Stimulated activated CD8-positive, alpha-beta memory T cell treated with anti-CD3 and anti-CD28 coated beads, Interleukin-12 subunit alpha, Interleukin-12 subunit beta, amount 100 ng/mL, for 1 hour (primary cell): ENCODE data around the gene TNS3.

ENCODE experiments used
- DNase-seq: peaks from one replicate; pipeline ENCODE4 v3.0.0-alpha.2; 2020; ENCODE audit warnings: low read depth

Gene TNS3

DNA sequence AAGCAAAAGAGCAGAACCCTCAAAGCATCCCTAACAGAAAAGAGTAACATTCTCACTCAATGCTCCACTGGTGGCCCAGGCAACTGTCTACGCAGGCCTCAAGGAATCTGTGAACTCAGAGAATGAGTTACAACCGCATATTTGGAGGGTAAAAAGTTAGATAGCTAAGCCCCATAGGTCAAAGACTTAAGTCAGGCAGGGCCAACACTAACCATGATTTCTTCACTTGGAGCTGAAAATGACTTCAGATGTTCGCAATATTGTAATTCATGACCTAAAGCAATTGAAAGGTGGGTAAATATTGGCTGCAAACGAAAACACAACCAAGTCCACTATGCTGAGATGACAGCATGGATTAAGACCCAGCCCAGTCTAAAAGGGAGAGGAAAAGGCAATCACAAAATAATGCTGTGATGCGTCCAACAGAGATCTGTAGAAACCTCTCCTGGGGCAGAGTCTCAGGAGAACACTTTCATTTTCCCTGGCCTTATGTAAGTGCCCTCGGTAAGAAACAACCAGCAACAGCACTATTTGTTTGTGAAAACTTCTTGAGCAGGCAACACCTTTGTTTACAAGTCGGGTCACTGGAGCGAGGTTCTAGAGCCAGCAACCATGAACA, 176.5 kb downstream of the TNS3 start:
- DNase-seq = no peak

DNA sequence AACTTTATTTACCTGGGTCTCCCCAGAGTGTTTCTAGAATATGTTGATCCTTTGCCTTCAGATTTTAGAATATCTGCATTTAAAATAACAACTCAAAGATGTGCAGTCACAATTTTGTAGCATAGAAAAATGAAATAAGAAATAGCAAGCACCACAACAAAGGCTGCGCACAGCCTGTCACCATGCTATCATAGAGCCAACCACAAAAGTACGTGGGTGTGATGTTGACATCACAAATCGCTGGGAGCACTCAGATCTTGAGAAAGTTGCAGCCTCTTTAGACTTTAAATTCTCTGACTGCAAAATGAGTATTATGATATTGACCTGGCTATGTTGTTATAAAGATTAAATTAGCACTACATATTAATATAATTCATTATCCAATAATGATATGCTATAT, 177.9 kb downstream of the TNS3 start:
- no peak for DNase-seq

DNA sequence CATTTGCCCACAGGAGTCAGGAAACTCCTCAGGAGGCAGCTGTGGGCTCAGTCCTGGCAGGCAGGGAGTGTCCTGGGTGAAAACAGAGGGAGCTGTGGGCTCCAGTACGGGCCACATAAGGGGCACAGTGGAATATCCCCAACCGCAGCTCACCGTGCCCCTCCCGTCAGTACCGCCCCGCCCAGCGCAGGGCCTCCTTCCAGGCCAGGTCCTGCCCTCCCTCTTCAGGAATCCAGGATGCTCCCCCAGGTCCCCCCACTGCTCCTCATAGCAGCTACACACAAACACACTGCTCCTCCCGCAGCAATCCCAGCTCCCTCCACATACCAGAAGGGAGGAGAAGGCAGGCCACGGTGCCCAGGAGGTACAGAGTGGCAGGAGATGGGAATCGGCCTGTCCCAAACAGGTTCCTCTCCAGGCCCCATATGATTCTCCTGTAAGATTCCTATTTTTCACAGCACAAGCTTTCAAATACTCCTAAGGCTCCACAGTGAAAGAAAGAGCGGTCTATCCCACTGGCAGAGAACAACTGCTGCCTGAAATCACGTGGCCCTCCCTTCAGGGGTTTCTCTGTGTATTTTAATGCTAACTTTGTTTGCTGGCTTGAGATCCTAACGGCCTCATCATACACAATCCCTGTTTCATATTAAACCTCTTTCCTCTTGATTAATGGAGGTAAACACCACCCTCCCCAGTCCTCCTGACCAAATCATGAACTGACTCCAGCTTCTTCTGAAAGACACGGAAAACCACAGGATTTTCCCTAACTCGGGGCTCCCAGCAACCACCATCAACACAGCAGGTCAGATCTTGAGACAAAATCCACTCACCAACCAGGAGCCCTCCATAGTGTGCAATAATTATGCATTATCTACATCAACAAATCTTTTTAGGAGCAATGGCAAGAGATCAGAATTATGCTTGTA, 178.7 kb downstream of the TNS3 start:
- no peak for DNase-seq

DNA sequence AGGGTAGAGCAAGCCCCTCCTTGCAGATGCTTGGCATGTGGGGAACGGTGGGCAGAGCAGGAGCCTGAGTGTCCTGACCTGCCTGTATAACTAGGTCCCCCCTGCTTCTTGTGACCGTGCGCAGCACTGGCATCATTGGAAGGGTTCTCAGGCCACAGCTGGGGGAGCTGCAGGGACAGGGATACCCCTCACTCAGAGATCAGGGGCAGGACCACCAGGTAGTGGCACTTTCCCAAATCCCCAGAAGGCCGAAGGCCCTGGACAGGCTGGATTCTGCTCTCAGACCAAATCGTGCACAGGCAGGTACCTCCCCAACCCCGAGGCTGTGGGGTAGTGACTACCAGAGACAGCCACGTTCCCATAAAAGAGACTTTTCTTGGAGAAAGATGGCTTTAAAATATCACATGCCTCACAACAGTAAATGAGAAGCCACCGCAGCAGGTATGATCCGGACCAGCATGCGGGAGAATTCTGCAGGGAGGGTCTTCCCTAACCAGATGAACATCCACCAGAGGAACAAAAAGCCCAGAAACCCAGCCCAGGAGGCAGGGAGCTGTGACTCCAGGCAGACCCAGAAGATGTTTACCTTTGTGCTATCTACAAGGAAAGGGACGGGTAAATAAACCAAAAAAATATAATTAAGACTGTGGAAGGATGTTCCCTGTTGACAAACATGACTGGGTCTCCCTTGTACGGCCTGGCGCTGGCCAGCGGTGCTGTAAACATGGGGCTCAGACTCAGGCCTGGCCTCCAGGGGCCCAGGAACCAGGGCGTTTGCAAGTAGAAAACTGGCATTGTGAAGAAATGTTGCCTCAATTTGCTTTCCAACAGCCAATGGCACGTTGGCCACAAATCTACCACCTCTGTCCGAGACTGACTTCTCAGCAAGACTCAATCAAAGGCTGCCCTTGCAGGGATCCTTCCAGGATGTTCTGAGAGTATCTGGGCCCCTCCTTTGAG, 180.0 kb downstream of the TNS3 start:
- DNase-seq = no peak

DNA sequence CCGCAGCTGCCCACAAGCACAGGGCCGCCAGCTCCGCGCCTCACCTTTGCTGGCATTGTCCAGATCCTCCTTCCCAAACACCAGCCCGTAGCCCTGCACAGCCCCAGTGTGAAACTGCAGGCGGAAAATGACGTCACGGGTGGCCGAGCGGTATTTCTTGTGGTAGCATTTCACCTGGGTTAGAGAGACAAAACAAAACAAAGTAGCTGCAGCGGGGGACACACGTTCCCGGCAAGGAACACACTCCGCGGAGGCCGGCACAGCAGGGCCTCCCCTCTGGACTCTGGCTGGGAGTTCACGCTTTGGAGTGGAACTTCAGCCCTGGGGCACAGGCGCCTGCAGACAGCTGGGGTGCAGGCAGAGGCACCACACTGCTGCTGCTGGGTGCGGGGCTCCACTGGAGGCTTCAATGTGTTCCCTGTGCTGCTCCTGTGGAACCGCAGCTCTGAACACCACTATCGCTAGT, 181.1 kb downstream of the TNS3 start:
- DNase-seq = no peak

DNA sequence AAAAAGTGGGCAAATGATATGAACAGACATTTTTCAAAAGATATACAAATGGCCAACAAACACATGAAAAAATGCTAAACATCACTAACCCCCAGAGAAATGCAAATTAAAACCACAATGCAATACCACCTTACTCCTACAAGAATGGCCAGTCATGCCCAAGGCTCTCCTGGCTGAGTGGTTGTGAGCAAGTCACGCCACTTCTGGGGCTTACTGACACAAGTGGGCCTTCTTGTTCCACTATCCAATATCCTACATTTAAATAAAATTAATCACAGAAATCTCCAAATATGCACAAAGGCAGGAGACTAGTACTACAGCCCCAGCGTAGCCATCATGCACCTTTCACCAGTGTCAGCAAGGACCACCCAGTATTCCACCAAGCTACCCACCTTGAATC, 181.9 kb downstream of the TNS3 start:
- no peak for DNase-seq

DNA sequence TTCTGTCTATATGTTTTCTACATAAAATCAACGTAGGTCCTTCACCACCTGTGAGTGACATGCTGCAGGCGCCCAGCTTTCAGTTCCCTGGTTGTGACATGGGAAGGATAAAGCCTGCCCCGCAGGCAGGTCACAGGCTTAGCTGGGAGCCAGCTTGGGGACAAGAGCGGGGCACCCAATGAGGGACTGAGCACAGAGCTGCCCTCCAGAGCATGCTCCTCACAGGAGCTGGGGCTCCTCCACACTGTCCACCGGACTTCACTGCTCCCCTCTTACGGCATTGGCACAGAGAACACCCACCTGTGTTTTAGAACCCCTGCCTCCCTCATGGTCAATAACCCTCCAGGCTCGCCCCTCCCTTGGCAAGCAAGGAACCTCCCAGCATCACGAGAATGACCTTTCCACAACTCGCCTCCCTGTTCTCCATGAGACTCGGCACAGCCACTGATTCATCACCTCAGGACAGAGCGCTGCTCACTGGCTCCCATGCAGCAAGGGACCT, 187.1 kb downstream of the TNS3 start:
- no peak for DNase-seq

DNA sequence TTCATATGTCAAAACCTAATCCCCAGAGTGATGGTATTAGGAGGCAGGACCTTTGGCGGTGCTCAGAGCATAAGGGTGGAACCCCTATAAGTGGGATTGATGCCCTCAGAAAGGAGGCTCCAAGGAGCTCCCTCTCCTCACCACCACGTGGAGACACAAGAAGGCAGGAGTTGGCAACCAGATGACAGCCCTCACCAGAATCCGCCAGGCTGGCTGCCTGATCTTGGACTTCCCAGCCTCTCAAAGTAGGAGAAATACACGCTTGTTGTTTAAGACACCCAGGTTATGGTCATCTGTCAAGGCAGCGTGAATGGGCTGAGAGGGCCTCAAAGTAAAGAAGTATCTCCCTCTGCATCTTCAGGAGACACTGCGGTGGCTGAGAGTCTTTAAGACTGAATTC, 187.7 kb downstream of the TNS3 start:
- no peak for DNase-seq

DNA sequence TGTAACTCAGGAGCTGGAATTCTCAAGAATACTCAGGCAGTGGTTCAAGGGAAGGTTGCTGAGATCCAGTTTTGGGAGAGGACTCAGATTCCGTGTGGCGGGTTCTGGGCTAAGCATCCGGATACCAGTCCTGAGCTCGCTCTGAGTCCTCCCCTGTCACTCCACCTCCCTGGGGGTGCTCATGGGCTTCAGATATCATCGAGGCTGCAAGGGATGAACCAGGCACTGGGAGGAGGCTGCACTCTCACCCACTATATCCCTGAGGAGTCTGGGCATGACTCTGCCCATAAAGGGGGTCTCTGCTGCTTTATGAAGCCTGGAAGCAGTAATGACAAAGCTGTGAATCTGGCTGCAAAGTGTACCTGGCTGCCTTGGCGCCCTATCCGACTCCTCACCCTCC, 188.5 kb downstream of the TNS3 start:
- no peak for DNase-seq

DNA sequence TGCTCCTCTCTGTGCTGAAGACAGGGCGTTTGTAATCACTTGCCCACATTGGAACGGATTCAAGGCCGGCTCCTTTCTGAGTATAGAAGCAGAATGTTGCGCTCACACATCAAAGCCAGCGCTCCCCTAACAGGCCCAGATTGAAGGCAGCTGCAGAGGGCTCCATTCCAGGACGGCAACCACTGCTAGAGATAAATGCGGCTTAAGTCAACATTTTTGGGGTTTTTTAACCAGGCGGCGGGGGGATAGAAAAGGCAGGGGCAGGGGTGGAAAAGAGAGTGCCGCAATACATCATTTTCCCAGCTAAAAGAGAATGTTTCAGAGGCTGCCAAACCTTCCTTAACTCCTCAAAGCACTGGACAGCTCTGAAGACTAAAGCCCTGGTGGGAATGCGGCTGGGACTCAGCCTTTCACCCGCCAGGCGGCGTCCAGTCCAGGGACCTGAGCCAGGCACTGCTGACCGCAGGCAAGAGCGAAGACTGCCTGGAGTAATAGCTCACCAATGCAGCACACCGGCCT, 189.6 kb downstream of the TNS3 start:
- DNase-seq = no peak

DNA sequence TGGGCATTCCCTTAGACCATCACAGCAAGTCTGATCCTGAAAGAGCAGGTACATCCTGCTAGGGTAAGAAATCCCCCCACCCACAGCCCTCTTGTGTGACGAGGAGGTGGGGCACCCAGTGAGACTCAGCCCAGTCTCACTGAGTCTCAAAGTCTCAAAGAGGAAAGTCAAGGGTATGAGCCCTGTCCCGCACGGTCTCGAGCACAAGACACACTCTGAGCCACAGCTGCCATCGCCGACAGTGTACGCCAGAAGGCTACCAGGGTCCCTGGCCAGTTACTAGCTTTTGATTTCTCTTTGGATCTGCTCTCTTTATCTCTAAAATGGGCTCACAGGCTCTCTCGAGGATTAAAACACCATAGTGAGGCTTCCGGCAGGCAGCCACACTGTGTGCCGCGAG, 190.2 kb downstream of the TNS3 start:
- DNase-seq = no peak

DNA sequence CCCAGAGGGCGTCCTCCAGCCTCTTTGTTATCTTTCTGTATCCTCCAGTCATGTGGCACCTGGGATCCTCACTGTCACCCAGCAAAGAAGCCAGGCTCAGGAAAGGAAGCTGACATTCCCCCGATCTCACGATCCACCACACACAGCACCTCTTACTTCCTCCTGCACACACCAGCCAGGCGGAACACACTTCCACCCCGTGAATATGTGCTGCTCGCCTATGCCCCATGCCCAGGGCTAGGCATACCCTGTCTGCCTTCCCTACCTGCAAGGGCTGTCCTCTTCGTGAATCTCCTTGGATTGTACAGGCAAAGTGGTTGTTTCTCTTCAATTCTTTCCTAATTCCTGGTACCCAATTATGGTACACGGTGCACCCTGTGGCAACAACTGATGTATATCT, 191.0 kb downstream of the TNS3 start:
- DNase-seq = no peak

DNA sequence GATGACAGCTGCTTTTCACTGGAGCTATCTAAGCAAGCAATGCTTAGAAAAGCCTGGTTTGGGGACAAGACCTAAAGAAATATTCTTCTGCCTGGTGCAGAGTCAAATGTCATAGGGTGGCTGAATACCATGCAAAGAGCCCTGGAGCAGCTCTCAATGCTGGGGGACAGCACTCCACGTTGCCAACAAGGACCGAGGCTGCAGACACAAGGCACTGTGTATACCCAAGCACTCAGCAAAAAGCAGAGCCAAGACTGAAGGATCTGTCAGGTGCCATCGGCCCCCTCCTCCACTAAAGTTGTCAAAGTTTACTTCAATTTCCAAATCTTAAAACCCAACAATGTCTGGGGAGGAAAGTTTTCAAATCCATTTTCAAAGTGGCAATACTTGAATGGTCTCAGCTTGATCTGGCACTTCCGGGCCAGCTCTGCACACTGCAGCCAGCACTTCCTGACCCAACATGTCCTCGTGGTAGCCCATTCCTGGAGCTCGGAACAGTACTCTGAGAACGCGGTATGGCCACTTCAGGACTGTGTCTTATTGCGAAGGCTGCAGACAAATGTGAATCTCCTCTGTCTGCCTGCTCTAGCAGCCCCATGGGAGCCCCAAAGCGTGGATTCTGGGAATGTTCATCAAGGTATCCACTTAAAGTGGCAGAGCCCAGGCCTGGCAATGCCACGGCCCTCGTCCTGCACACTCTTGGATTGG, 191.8 kb downstream of the TNS3 start:
- no peak for DNase-seq

DNA sequence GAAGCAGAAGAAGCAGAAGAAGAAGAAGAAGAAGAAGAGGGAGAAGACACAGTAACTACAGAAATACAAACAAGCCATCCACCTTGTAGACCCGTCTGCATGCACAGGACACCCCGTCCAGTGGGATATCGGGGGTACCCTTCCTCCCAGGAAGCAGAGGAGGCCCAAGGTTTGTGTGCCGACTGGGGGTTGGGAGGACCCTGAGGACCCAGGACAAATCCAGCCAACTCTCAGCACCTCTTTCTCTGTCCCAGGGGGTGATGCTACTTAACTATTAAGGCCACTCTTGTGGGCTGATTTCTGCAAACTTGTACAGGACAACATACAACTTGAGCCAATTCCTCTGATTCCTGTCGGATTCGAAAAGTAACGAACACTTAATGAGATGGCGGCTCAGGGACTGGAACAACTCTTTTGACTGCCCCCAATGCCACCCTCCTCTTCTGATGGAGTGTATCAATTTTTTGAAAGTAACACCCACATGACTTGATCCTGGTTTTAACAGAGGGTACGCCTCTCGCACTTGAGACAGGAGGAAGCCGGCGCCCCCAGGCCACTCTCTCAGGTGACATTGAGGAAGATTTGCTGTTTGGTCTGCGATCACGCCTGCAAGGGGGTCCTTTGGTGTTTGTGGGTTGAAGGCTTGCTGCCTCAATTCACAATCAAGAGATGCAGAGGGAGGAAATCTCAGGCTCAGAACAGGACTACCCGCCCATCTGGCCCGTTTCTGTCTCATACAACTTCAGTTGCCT, 192.6 kb downstream of the TNS3 start:
- DNase-seq = no peak

DNA sequence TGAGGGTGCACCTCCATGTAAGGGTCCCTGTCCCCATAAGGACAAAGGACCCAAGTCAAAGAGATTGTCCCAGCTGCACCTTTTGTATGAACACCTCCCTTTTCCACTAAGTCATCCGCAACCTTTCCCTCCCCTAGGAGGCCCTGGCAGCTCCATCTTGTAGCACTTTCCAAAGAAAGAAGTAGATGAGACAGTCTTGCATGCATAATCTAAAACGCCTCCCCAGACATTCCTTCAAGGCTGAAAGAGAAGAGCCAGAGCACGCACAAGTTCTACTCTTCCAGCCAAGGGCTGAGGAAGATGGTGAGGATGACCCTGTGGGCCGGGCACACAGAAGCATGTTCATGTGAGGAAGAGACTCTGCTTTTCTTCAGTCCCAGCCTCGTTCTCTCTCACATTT, 194.4 kb downstream of the TNS3 start:
- DNase-seq = no peak

DNA sequence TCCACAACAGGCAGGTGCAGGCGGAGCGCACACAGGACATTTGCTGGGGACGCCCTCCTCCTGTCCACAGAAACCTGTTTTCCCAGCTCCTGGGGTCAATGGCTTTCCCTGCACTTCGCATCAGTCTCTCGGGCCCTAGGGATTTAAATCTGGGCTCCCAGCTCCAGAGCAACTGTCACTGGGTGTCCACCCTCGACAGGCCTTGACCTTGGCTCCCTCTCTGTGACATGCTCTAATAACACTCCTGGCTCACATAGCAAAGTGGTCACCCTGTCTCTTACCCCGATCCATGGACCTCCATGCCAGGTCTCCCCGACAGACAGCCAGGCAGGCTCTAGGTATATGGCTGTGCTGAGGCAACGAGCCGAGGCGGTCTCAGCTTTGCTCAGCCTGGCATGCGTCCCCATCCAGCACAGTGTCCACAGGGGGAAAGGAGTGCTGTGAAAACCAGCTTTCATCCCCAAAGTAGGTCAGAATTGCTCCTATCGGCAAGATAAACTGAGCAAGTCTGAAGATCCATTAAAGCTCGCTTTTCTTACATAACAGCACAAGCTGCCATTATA, 195.6 kb downstream of the TNS3 start:
- no peak for DNase-seq

DNA sequence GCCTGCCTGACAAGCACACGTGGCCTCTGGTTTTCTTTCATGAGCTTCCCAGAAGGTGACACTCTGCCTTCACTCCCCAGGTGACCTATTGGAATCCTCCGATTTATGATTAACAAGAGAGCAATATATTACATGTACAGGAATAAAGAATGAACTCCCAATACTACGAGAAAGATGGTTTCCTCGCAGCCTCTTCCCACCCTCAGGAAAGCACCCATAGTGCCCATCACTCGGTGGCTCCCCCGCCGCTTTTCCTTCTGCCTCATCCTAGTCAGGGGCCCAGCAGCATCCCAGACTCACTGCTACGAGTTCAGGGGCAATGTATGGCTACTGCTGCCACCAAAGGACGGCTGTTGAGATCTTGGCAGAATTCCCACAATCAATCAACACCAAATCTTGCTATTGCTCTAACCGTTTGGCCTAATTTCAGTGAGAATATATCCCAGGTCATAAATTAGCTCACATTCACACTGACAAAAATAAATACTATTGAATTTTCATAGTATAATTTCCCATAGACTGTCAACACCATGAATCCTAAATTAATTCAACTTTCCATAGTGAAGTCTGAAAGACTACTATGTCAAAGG, 196.3 kb downstream of the TNS3 start:
- DNase-seq = no peak

DNA sequence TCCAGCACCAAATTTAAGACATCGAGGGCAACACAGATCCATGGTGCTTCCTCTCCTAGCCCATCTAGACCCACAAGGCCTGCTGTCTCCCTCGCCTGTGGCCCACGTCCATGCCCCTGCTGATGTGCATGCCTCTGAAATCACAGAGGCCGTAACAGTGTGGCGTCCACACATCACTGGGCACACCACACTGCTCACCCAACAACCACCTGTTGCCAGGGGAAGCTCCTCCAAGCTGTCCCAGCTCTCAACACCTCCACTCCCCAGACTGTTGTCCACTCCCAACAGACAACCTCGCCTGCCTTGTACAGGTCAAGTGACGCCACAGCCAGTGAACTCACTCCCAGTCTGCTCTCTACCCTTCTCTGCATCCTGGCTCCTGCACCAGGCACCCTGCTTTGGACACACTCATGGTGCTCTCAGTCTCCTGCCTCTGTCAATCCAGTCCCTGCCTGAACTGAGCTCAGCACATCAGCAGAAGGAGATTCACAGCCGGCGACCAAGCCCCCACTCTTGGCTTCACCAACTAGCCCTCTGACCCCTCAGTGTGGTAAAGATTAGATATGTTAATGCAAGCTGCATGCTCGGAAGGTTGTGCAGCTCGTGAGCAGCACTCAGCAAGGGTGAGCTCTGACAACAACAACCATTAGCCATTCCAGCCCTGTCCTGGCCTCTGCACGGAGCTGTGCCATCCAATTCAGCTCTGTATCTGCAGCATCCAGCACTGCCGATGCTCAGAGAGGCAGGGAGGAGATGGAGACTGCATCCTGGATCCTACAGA, 197.0 kb downstream of the TNS3 start:
- DNase-seq = no peak
